NT2/D1 (cell line): Measurements from ENCODE around the gene ZFYVE19.

ENCODE experiments used
- SUZ12 ChIP-seq: IDR thresholded peaks from 2 replicates; pipeline ENCODE4 v1.6.1; 2011; ENCODE audit not compliant: insufficient read length, insufficient read depth; ENCODE audit errors: extremely low read depth
- YY1 ChIP-seq: IDR thresholded peaks from 2 replicates; pipeline ENCODE4 v1.6.1; 2011; ENCODE audit not compliant: insufficient read length, insufficient read depth
- ZNF274 ChIP-seq: IDR thresholded peaks from 2 replicates; pipeline ENCODE4 v1.6.1; 2011; ENCODE audit warnings: mild to moderate bottlenecking, low read depth, low read length

DNA sequence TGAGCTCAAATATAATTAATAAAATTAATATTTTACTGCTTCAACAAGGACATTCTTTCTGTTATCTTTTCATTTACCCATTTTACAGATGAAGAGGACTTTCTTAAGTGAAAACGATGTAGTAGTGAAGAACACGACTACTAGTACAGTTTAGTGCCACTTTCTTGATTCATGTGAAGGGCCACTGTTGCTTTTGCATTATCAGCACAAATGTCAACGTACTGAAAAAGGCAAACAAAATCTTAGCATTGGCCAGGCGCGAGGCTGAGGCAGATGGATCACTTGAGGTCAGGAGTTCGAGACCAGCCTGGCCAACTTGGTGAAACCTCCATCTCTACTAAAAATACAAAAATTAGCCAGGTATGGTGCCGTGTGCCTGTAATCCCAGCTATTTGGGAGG, 12.2 kb downstream of the ZFYVE19 start:
- TF ChIP-seq YY1 = no peak
- TF ChIP-seq ZNF274 = no peak
- no peak for TF ChIP-seq SUZ12
